Measurements from ENCODE around the gene DNMT3B. TPM values are rescaled to one million over a fixed set of nuclear protein-coding genes. Genes with fewer than 3 reads are reported as not detected.

The DNMT3B gene
- total and polyA plus RNA-seq, 9 of the 15 experiments (the other 6 are each of a cell fraction or from before 2014, with no cell fraction given): 9.3 to 74.8 (median 49.1) TPM

DNA sequence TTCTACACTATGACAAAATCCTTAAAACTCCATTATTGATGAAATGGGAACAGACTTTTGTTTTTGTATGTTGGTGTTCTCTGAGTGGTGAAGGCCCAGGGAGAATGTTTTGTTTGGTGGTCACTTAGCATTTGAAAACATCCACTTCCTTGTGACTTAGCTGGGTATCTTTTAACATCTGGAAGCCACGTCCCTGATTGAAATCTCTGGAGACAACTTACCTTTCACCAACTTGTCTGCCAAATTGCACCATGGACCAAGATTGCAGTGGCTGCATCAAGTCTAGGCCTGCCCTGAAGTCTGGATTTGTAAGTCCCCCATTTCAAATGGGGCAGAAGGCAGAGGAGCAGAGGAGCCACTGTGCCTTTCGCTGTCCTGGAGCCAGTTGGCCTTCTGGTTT, 96.0 kb downstream of the DNMT3B start:
- Histone ChIP-seq H3K9me1 (ENCODE audit: control insufficient read depth, insufficient read depth, low read length) (no peaks in the 10 kb centered on the region), H3K79me2 (ENCODE audit: control insufficient read depth, insufficient read depth, low read length) (no peaks in the 10 kb centered on the region), H3K27me3 (ENCODE audit: control insufficient read depth in 2 of 2, insufficient read depth in 2 of 2, low read length in 2 of 2) (no peaks in the 10 kb centered on the region), H3K9me3 (replicated peaks; ENCODE audit: control insufficient read depth, insufficient read depth, low read depth, low read length) (no peaks in the 10 kb centered on the region), H3K27ac (ENCODE audit: extremely low read depth, low read depth, low read length) (no peak overlapping the region), H3K4me3 (no peak overlapping the region), H2AFZ (ENCODE audit: low read depth, low read length) (no peak overlapping the region), H4K20me1 (replicated peaks; ENCODE audit: control insufficient read depth, insufficient read depth, low read length) (0 out of 2 replicates have a peak, but pooled peaks cover 3% of the 10 kb centered on the region), H3K9ac (ENCODE audit: insufficient read depth in 1 of 2, low read depth in 2 of 2, low read length in 2 of 2) (no peak overlapping the region), H3K4me1 (replicated peaks in 1 of 2; ENCODE audit: control insufficient read depth in 2 of 2, insufficient read depth in 2 of 2, low read length in 2 of 2) (peaks cover 0 to 2% of the 10 kb centered on the region in 2 experiments; a peak in 2 of 5 replicates), H3K36me3 (ENCODE audit: control insufficient read depth, insufficient read depth, low read length) (peaks cover 26% of the 10 kb centered on the region; the same call in 2 of the 3 replicates), H3K4me2 (ENCODE audit: insufficient read depth, low read length) (no peak overlapping the region)
- WGBS (ENCODE audit: insufficient coverage, low coverage, missing lambda C conversion rate): 58% methylated on average over 2 of the region's 2 CpGs
- intact Hi-C loops (cut with micrococcal nuclease) (loop anchor here (10.0 kb wide), 1 partner anchor 53 kb away; no protein-coding TSS in a partner anchor), in situ Hi-C loops (cut with MboI) (no loop called here)
- no peak for TF ChIP-seq CBFA2T2 (conservative IDR thresholded peaks at IDR 0.05)
- TF ChIP-seq ZEB2 (IDR thresholded peaks at IDR 0.05): no peak
- no peak for TF ChIP-seq ZNF384 (IDR thresholded peaks at IDR 0.05; ENCODE audit: low read depth, low read length)
- no peak for TF ChIP-seq RBBP5 (IDR thresholded peaks at IDR 0.05; ENCODE audit: borderline replicate concordance, insufficient read depth, low read length, poor library complexity, severe bottlenecking)
- TF ChIP-seq STAT5A (IDR thresholded peaks at IDR 0.05; ENCODE audit: borderline replicate concordance, low read length): no peak
- TF ChIP-seq RBM15 (IDR thresholded peaks at IDR 0.05; ENCODE audit: insufficient read depth, low read length): no peak
- no peak for DNase-seq (ENCODE audit: extremely low read depth in 1 of 4, low spot score in 3 of 4)
- ChIA-PET CTCF (ENCODE audit: low intra/inter-chr PET ratio) (interaction anchor here (0.7 kb wide), 1 partner anchor 1028 kb away, joined by 3 read pairs; no protein-coding TSS in a partner anchor), POLR2A (interaction anchor here (1.2 to 1.6 kb wide), 2 partner anchors 8 to 11 kb away, joined by 4 to 5 read pairs; no protein-coding TSS in a partner anchor)
- FAIRE-seq: no peak
- no TSS peak for BruUV-seq (replicated peaks)
- no peak for ATAC-seq

Other genes with a start within 250 kb of the DNMT3B start
- gene NOL4L, start 177.1 kb upstream of the DNMT3B start, total RNA-seq (2014; rRNA removed): 14.8 and 17.9 TPM in 2 replicates
- 9.7 and 10.6 TPM in 2 replicates for gene NOL4L, start 177.1 kb upstream of the DNMT3B start, total RNA-seq (2014; rRNA removed; fragmentation: Illumina TruSeq; extraction: Trizol)
- 13.8 and 14.1 TPM in 2 replicates for gene NOL4L, start 177.1 kb upstream of the DNMT3B start, total RNA-seq (2015; rRNA removed; fragmentation: Illumina TruSeq; extraction: Trizol)
- gene NOL4L, start 177.1 kb upstream of the DNMT3B start, total RNA-seq (2021): 33.2 and 36.2 TPM in 2 replicates
- 11.6 and 15.4 TPM in 2 replicates for gene NOL4L, start 177.1 kb upstream of the DNMT3B start, polyA plus RNA-seq (2011; rRNA removed)
- gene NOL4L, start 177.1 kb upstream of the DNMT3B start, polyA plus RNA-seq (2014; fragmentation: Illumina TruSeq; extraction: Trizol): 14.8 and 16.0 TPM in 2 replicates
- 1 to 10 TPM; 5.1 to 6.6 TPM for gene NOL4L, start 177.1 kb upstream of the DNMT3B start, polyA plus RNA-seq (2014; fragmentation: Nextera tagmentation; extraction: Ambion mirVana)
- gene NOL4L, start 177.1 kb upstream of the DNMT3B start, polyA plus RNA-seq (2014; rRNA removed): 13.6 and 15.9 TPM in 2 replicates
- gene C20orf203, start 88.4 kb upstream of the DNMT3B start, total RNA-seq (2014; rRNA removed): 0.68 and 0.78 TPM in 2 replicates
- gene C20orf203, start 88.4 kb upstream of the DNMT3B start, total RNA-seq (2014; rRNA removed; fragmentation: Illumina TruSeq; extraction: Trizol): 0.48 and 0.62 TPM in 2 replicates
- gene C20orf203, start 88.4 kb upstream of the DNMT3B start, total RNA-seq (2015; rRNA removed; fragmentation: Illumina TruSeq; extraction: Trizol): 0.57 and 0.58 TPM in 2 replicates
- gene C20orf203, start 88.4 kb upstream of the DNMT3B start, total RNA-seq (2021): 2.0 and 2.4 TPM in 2 replicates
- gene C20orf203, start 88.4 kb upstream of the DNMT3B start, polyA plus RNA-seq (2011; rRNA removed): 0.52 and 1.5 TPM in 2 replicates
- 0.58 and 0.68 TPM in 2 replicates for gene C20orf203, start 88.4 kb upstream of the DNMT3B start, polyA plus RNA-seq (2014; fragmentation: Illumina TruSeq; extraction: Trizol)
- under 1 TPM; 0.56 to 0.69 TPM for gene C20orf203, start 88.4 kb upstream of the DNMT3B start, polyA plus RNA-seq (2014; fragmentation: Nextera tagmentation; extraction: Ambion mirVana)
- gene C20orf203, start 88.4 kb upstream of the DNMT3B start, polyA plus RNA-seq (2014; rRNA removed): 2.0 and 2.3 TPM in 2 replicates
- gene COMMD7, start 18.9 kb upstream of the DNMT3B start, total RNA-seq (2014; rRNA removed): 24.5 and 27.4 TPM in 2 replicates
- gene COMMD7, start 18.9 kb upstream of the DNMT3B start, total RNA-seq (2014; rRNA removed; fragmentation: Illumina TruSeq; extraction: Trizol): 33.3 and 34.7 TPM in 2 replicates
- 33.1 and 34.4 TPM in 2 replicates for gene COMMD7, start 18.9 kb upstream of the DNMT3B start, total RNA-seq (2015; rRNA removed; fragmentation: Illumina TruSeq; extraction: Trizol)
- gene COMMD7, start 18.9 kb upstream of the DNMT3B start, total RNA-seq (2021): 39.8 and 41.5 TPM in 2 replicates
- gene COMMD7, start 18.9 kb upstream of the DNMT3B start, polyA plus RNA-seq (2011; rRNA removed): 62.8 and 71.5 TPM in 2 replicates
- 58.2 and 69.1 TPM in 2 replicates for gene COMMD7, start 18.9 kb upstream of the DNMT3B start, polyA plus RNA-seq (2014; fragmentation: Illumina TruSeq; extraction: Trizol)
- gene COMMD7, start 18.9 kb upstream of the DNMT3B start, polyA plus RNA-seq (2014; fragmentation: Nextera tagmentation; extraction: Ambion mirVana): 10 to 100 TPM; 11.9 to 17.0 TPM
- gene COMMD7, start 18.9 kb upstream of the DNMT3B start, polyA plus RNA-seq (2014; rRNA removed): 44.5 and 49.7 TPM in 2 replicates
- 94.4 and 103 TPM in 2 replicates for gene MAPRE1, start 57.6 kb downstream of the DNMT3B start, total RNA-seq (2014; rRNA removed)
- 112 and 120 TPM in 2 replicates for gene MAPRE1, start 57.6 kb downstream of the DNMT3B start, total RNA-seq (2014; rRNA removed; fragmentation: Illumina TruSeq; extraction: Trizol)
- gene MAPRE1, start 57.6 kb downstream of the DNMT3B start, total RNA-seq (2015; rRNA removed; fragmentation: Illumina TruSeq; extraction: Trizol): 93.4 and 95.0 TPM in 2 replicates
- 136 and 145 TPM in 2 replicates for gene MAPRE1, start 57.6 kb downstream of the DNMT3B start, total RNA-seq (2021)
- gene MAPRE1, start 57.6 kb downstream of the DNMT3B start, polyA plus RNA-seq (2011; rRNA removed): 90.6 and 132 TPM in 2 replicates
- gene MAPRE1, start 57.6 kb downstream of the DNMT3B start, polyA plus RNA-seq (2014; fragmentation: Illumina TruSeq; extraction: Trizol): 141 and 159 TPM in 2 replicates
- gene MAPRE1, start 57.6 kb downstream of the DNMT3B start, polyA plus RNA-seq (2014; fragmentation: Nextera tagmentation; extraction: Ambion mirVana): 100 to 1,000 TPM; 159 to 203 TPM
- 137 and 141 TPM in 2 replicates for gene MAPRE1, start 57.6 kb downstream of the DNMT3B start, polyA plus RNA-seq (2014; rRNA removed)
- not detected in 2 replicates for gene EFCAB8, start 96.5 kb downstream of the DNMT3B start, total RNA-seq (2014; rRNA removed)
- 0.11 TPM in 1 of 2 replicates, not detected in the other for gene EFCAB8, start 96.5 kb downstream of the DNMT3B start, total RNA-seq (2014; rRNA removed; fragmentation: Illumina TruSeq; extraction: Trizol)
- 0.19 TPM in 1 of 2 replicates, not detected in the other for gene EFCAB8, start 96.5 kb downstream of the DNMT3B start, total RNA-seq (2015; rRNA removed; fragmentation: Illumina TruSeq; extraction: Trizol)
- gene EFCAB8, start 96.5 kb downstream of the DNMT3B start, total RNA-seq (2021): not detected in 2 replicates
- 0.16 and 0.18 TPM in 2 replicates for gene EFCAB8, start 96.5 kb downstream of the DNMT3B start, polyA plus RNA-seq (2011; rRNA removed)
- 0.03 TPM in 1 of 2 replicates, not detected in the other for gene EFCAB8, start 96.5 kb downstream of the DNMT3B start, polyA plus RNA-seq (2014; fragmentation: Illumina TruSeq; extraction: Trizol)
- not detected for gene EFCAB8, start 96.5 kb downstream of the DNMT3B start, polyA plus RNA-seq (2014; fragmentation: Nextera tagmentation; extraction: Ambion mirVana)
- gene EFCAB8, start 96.5 kb downstream of the DNMT3B start, polyA plus RNA-seq (2014; rRNA removed): 0.03 TPM in 1 of 2 replicates, not detected in the other
- not detected in 2 replicates for gene SUN5, start 242.0 kb downstream of the DNMT3B start, total RNA-seq (2014; rRNA removed)
- not detected in 2 replicates for gene SUN5, start 242.0 kb downstream of the DNMT3B start, total RNA-seq (2014; rRNA removed; fragmentation: Illumina TruSeq; extraction: Trizol)
- gene SUN5, start 242.0 kb downstream of the DNMT3B start, total RNA-seq (2015; rRNA removed; fragmentation: Illumina TruSeq; extraction: Trizol): not detected in 2 replicates
- gene SUN5, start 242.0 kb downstream of the DNMT3B start, total RNA-seq (2021): not detected in 2 replicates
- gene SUN5, start 242.0 kb downstream of the DNMT3B start, polyA plus RNA-seq (2011; rRNA removed): not detected in 2 replicates
- gene SUN5, start 242.0 kb downstream of the DNMT3B start, polyA plus RNA-seq (2014; fragmentation: Illumina TruSeq; extraction: Trizol): not detected in 2 replicates
- gene SUN5, start 242.0 kb downstream of the DNMT3B start, polyA plus RNA-seq (2014; fragmentation: Nextera tagmentation; extraction: Ambion mirVana): not detected
- not detected in 2 replicates for gene SUN5, start 242.0 kb downstream of the DNMT3B start, polyA plus RNA-seq (2014; rRNA removed)
- gene BPIFB2, start 245.3 kb downstream of the DNMT3B start, total RNA-seq (2014; rRNA removed): not detected in 2 replicates
- not detected in 2 replicates for gene BPIFB2, start 245.3 kb downstream of the DNMT3B start, total RNA-seq (2014; rRNA removed; fragmentation: Illumina TruSeq; extraction: Trizol)
- gene BPIFB2, start 245.3 kb downstream of the DNMT3B start, total RNA-seq (2015; rRNA removed; fragmentation: Illumina TruSeq; extraction: Trizol): not detected in 2 replicates
- 0.11 TPM in 1 of 2 replicates, not detected in the other for gene BPIFB2, start 245.3 kb downstream of the DNMT3B start, total RNA-seq (2021)
- not detected in 2 replicates for gene BPIFB2, start 245.3 kb downstream of the DNMT3B start, polyA plus RNA-seq (2011; rRNA removed)
- not detected in 2 replicates for gene BPIFB2, start 245.3 kb downstream of the DNMT3B start, polyA plus RNA-seq (2014; fragmentation: Illumina TruSeq; extraction: Trizol)
- not detected for gene BPIFB2, start 245.3 kb downstream of the DNMT3B start, polyA plus RNA-seq (2014; fragmentation: Nextera tagmentation; extraction: Ambion mirVana)
- gene BPIFB2, start 245.3 kb downstream of the DNMT3B start, polyA plus RNA-seq (2014; rRNA removed): not detected in 2 replicates

All from K562 (cell line).